PFSK-1 (cell line): ENCODE results near the gene PLEKHN1.

Source experiments
- POLR2AphosphoS5 ChIP-seq: IDR thresholded peaks from 2 replicates; pipeline ENCODE4 v1.6.1; 2012; ENCODE audit warnings: low read depth, mild to moderate bottlenecking, control low read depth, low read length, moderate library complexity
- TAF1 ChIP-seq: IDR thresholded peaks from 2 replicates; pipeline ENCODE4 v1.6.1; 2012; ENCODE audit warnings: low read length, control low read depth, borderline replicate concordance; ENCODE audit not compliant: insufficient read depth
- TF ChIP-seq, protein P1 (sequence below), 2 experiments: IDR thresholded peaks; 2 replicates each; pipeline versions ENCODE4 v1.6.1 to v1.8.0; 2011 to 2012; ENCODE audit warnings: low read depth in 2 of 2, low read length in 2 of 2, control low read depth in 1 of 2, inconsistent platforms in 1 of 2, mild to moderate bottlenecking in 1 of 2, moderate library complexity in 1 of 2; ENCODE audit not compliant: insufficient read depth in 1 of 2

DNA sequence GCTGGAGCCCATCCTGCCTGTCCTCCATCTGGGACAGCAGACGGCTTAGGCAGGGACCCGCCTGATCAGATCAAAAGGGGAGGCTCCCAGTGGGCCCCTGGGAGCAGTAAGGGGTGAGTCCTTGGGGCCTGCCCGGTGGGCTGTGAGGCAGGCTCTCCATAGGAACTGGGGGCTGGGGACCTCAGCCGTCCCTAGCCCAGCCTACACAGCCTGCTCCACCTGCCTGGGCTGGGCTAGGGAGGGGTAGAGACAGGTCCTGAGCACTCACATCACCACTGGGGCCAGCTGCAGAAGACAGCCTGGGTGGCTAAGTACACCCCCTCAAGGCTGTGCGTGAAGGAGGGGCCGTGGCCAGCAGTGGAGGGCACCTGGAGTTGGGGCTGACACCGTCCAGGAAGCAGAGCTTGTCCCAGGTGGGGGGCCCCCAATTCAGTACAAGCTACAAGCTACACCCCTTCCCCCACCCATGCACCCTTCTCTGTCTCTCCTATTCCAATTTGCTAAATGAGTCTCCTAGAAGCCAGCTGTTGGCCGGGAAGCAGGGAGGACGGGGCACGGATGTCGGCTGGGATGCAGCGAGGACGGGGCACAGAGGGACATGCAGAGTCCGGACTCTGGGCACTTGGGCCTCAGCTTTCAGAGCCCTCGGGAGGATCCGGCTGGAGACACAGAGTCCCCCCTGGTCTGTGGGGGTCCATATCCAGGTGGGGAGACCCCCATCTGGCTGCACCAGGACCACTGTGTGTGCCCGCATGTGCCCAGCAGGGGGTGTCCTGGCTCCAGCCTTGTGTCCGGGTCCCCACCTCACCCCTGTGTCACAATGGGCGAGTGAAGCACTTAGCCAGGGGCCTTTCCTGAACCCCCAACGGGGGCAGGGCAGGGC, 48.8 kb downstream of the PLEKHN1 start:
- no peak for TF ChIP-seq TAF1
- TF ChIP-seq POLR2AphosphoS5: no peak
- TF ChIP-seq, protein P1, sequence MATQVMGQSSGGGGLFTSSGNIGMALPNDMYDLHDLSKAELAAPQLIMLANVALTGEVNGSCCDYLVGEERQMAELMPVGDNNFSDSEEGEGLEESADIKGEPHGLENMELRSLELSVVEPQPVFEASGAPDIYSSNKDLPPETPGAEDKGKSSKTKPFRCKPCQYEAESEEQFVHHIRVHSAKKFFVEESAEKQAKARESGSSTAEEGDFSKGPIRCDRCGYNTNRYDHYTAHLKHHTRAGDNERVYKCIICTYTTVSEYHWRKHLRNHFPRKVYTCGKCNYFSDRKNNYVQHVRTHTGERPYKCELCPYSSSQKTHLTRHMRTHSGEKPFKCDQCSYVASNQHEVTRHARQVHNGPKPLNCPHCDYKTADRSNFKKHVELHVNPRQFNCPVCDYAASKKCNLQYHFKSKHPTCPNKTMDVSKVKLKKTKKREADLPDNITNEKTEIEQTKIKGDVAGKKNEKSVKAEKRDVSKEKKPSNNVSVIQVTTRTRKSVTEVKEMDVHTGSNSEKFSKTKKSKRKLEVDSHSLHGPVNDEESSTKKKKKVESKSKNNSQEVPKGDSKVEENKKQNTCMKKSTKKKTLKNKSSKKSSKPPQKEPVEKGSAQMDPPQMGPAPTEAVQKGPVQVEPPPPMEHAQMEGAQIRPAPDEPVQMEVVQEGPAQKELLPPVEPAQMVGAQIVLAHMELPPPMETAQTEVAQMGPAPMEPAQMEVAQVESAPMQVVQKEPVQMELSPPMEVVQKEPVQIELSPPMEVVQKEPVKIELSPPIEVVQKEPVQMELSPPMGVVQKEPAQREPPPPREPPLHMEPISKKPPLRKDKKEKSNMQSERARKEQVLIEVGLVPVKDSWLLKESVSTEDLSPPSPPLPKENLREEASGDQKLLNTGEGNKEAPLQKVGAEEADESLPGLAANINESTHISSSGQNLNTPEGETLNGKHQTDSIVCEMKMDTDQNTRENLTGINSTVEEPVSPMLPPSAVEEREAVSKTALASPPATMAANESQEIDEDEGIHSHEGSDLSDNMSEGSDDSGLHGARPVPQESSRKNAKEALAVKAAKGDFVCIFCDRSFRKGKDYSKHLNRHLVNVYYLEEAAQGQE (IDR thresholded peaks at IDR 0.05; ENCODE audit: insufficient read depth in 1 of 2, low read depth in 2 of 2, low read length in 2 of 2): no peak
